ENCODE measurements around the gene RBM11.

RBM11 gene

DNA sequence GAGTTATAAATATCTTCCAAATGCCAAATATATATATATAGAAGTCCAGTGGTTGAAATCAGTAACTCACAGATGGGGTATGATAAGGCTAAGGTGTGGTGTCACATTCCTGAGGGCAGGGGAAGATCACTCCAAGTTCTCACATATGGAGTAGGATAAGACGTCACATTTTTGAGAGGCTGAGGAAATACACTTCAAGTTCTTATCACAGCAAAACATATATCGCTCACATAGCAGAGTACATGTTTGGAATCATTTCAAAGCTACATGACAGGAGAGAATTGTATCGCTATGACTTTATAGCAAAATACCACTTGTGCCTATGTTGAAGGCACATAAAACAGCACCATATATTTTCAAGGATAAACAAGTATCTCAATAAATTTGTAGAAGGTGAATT, 55.1 kb downstream of the RBM11 start:
- no peak for DNase-seq (ENCODE audit: low spot score)

GRCh38 chr21:14271641-14272040, 55.7 kb downstream of the RBM11 start:
- no peak for DNase-seq (ENCODE audit: low spot score)

- DNase-seq (ENCODE audit: low spot score) = no peak
Measured at GRCh38 chr21:14273736-14274538, 58.0 kb downstream of the RBM11 start.

DNA sequence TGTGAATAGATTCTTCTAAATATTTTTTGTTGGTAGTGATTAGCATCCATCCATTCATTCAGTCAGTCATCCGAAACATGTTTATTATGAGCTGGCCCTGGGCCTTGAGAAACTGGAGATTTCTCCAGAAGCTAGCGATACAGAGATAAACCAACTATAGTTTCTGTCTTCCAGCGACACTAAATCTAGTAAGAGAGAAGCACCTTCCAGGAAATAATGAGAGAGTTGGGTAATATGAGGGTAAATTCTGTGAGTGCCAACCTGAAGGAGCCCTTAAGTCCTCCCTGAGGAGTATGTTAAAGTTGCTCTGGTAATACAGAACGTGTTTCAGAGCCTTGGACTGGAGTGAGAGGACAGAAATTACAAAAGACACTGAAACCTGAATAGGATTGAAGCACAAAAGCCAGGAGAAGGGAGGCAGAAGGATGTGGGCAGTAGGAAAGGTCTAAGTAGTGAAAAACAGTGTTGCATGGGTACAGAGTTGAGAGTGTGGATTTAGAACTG, 59.8 kb downstream of the RBM11 start:
- DNase-seq (ENCODE audit: low spot score) = no peak
